LNCaP clone FGC (cell line): Measurements from ENCODE around the gene E2F3.
A peak's percentile ranks its signal among the peaks of the same experiment; 100 is the strongest.

Experiments
- DNase-seq: peaks from one replicate; pipeline ENCODE4 v3.0.0-alpha.2; 2011; ENCODE audit warnings: low read depth
- H3K4me3 ChIP-seq: 2 replicates; pipeline ENCODE4 v1.5.1; 2011; ENCODE audit warnings: mild to moderate bottlenecking, low read depth, low read length, control low read depth
- CTCF ChIP-seq: IDR thresholded peaks from 2 replicates; pipeline ENCODE4 v1.5.1; 2012; ENCODE audit warnings: mild to moderate bottlenecking; ENCODE audit not compliant: control insufficient read depth, insufficient read depth; ENCODE audit errors: extremely low read depth

The E2F3 gene

DNA sequence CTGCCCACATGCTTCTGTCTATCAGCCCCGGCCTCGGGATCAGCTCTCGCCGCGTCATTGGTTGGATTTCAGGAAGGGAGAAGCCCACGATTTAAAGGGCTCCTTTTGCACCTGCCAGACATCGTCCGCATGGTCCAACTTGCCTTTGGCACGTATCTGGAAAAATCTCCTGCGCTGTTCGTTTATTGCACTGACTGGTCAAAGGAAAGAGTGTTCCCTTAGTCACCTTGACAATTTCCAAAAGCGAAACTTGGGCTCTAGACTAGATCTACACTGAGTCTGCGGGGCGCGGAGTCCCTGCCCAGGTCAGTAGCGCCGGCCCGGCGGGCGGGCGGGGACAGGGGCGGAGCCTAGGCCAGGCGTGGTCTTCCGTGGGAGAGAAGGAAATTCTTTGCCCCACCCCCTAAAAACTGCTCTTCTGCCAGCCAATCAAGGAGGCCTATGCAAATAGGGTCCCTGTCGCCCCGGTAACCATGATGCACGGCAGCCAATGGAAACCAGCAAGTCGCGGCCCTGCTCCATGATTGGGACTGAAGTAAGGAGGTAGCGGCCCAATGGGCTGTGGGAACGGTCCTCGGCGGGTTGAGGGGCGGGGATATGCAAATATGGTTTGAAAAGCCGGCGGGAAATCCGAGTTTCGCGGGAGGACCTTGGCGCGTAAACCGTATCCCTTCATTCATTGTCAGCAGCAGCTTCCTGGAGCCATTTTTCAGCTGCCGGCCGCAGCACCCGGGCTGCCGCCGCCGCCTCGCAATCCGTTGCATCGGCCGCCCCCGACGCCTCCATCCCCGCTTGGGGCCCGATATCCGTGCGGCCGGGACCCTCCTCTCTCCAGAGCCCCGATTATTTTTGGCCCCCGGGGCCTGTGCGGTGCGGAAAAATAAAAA is at the start of gene E2F3:
Gene E2F3 (plus strand): TSS at position 675 of the 887 bp plus-strand sequence. CDS start 354 bp downstream, outside the sequence.
- peak; percentile 100 for DNase-seq
- no peak for TF ChIP-seq CTCF
- H3K4me3 ChIP-seq: peak within 1 kb of the TSS; percentile 73

DNA sequence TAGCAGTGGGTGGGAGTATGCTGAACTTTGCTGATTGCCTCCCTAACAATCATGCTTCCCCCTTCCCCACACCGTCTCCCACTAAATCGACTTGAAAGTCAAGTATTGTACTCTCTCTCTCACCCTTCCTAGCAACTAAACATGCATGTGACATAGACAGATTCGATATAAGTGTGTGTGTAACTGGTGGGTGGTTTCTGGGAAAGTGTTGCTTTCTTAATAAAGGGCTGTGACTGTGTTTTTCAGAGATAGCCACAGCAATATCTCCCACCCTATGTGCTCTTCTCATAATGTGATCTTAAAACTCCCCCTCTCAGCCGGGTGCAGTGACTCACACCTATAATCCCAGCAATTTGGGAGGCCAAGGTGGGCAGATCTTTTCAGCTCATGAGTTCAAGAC is 49.3 kb upstream of the E2F3 start:
- TF ChIP-seq CTCF: no peak
- H3K4me3 ChIP-seq: no peak overlapping the region

GRCh38 chr6:20353134-20353533 is 48.5 kb upstream of the E2F3 start:
- no peak overlapping the region for H3K4me3 ChIP-seq
- TF ChIP-seq CTCF: no peak
- no peak for DNase-seq

More for the DNA sequence above, 49.3 kb upstream of the E2F3 start:
- DNase-seq: no peak

DNA sequence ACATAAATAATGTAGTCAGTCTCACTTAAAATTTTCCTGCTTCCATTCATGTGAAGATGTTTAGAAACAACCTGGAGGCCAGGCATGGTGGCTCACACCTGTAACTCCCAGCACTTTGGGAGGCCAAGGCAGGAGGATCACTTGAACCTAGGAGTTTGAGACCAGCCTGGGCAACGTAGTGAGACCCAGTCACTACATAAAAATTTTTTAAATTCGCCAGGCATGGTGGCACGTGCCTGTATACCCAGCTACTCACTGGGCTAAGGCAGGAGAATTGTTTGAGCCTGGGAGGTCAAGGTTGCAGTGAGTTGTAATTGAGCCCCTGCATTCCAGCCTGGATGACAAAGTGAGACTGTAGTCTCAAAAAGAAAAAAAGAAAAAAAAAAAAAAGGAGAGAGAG is 47.3 kb upstream of the E2F3 start:
- no peak overlapping the region for H3K4me3 ChIP-seq
- TF ChIP-seq CTCF: no peak
- no peak for DNase-seq

DNA sequence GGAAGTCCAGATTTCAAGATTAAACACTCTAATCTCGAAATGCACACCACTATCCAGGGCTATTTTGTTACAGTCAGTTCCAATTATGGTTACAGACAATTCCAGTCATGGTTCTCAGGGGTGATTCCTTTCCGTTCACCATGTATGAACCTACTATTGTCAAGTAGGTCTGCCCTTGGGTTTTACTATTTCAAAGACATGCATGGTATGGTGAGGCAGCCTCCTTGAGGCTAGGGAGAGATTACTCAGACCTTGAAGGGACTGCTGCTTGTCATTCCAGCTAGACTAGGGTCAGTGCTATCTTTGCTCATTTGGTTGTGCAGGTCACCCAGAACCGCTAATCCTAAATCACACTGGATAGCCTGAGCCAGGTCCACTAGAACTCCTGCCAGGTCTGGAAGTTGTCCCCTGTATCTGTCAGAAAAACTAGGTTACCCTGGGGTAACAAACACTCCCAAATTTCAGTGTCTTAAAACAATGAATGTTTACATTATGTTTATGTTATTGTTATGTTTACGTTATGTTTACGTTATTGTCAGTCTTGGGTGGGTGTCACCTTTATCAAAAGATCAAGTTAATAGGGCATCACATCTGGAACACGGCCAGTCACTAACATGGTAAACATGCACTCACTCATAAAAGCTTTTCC is 41.1 kb upstream of the E2F3 start:
- no peak for TF ChIP-seq CTCF
- DNase-seq: no peak
- no peak overlapping the region for H3K4me3 ChIP-seq

DNA sequence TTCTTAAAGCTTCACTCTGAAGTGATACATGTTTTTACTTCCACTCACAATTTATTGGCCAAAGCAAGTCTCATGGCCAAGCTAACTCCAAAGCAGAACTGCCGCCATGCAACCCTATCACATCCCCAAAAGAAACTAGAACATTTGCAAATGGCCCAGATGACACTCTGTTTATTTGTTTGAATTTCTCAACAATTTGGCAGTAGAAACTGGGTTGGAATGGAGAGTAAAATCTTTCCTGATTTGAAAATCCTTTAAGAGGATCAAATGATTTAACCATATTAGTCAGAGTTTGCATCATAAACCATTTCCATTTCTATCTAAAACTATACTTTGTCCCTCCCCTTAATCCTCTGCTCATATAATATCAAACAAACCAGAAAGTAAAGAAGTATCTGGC is 39.1 kb upstream of the E2F3 start:
- TF ChIP-seq CTCF: no peak
- H3K4me3 ChIP-seq: no peak overlapping the region
- no peak for DNase-seq
